Peyer's patch (tissue), 4 donors: ENCODE measurements around the gene BTD.

Source experiments
- POLR2A ChIP-seq, 2 donors: fragments of 450-650 bp; IDR thresholded peaks; one replicate each; pipeline ENCODE4 v1.5.1; 2017; ENCODE audit warnings: antibody characterized with exemption in 2 of 2, mild to moderate bottlenecking in 2 of 2, moderate library complexity in 2 of 2
- TF ChIP-seq, protein P1 (sequence below), 6 experiments: fragments of 450-650 bp in 4 of 6; fragments of 200-600 bp in 2 of 6; sonication (generic) in 1 of 6; IDR thresholded peaks; one replicate each; pipeline ENCODE4 v1.5.1; 2017 to 2019; ENCODE audit warnings: antibody characterized with exemption in 6 of 6, mild to moderate bottlenecking in 3 of 6, moderate library complexity in 1 of 6

DNA sequence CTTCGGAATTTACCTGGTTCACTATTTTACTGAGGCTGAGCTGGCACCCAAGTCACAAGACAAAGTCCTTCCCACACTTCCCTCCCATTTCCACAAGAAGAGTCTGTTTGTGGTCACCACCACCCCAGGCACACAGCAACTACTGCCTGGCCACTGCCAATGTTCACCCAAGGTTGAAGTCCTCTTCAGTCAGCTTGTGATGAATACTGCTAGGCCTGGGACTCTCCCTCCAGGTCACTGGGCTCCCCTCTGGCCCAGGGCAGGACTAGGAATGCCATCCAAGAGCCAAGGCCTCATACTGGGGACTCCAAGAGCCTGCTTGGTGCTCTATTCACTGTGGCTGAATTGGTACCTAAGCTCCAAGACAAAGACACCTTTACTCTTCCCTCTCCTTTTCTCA, 49.6 kb upstream of the BTD start:
- TF ChIP-seq, protein P1, sequence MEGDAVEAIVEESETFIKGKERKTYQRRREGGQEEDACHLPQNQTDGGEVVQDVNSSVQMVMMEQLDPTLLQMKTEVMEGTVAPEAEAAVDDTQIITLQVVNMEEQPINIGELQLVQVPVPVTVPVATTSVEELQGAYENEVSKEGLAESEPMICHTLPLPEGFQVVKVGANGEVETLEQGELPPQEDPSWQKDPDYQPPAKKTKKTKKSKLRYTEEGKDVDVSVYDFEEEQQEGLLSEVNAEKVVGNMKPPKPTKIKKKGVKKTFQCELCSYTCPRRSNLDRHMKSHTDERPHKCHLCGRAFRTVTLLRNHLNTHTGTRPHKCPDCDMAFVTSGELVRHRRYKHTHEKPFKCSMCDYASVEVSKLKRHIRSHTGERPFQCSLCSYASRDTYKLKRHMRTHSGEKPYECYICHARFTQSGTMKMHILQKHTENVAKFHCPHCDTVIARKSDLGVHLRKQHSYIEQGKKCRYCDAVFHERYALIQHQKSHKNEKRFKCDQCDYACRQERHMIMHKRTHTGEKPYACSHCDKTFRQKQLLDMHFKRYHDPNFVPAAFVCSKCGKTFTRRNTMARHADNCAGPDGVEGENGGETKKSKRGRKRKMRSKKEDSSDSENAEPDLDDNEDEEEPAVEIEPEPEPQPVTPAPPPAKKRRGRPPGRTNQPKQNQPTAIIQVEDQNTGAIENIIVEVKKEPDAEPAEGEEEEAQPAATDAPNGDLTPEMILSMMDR (IDR thresholded peaks at IDR 0.05), result no peak
- TF ChIP-seq POLR2A (IDR thresholded peaks at IDR 0.05), result no peak
